Left renal cortex interstitium (tissue), 4 donors: ENCODE measurements around the gene RASA3. TPM values are rescaled to one million over a fixed set of nuclear protein-coding genes. Genes with fewer than 3 reads are reported as not detected.
"Not testable (repeated sequence)": the region's sequence is repeated elsewhere in the genome, so short reads cannot be mapped to it uniquely, and the experiment has no call there.

ENCODE experiments used
- DNase-seq, 4 donors: peaks; one replicate each; pipeline ENCODE4 v3.0.0-alpha.2; 2013; ENCODE audit warnings: low read depth in 4 of 4, low spot score in 2 of 4, missing footprints in 1 of 4
- polyA plus RNA-seq, 4 donors: library from polyadenylated mRNA; unstranded; fragments of 120-200 nt; gene quantifications; one replicate each; pipeline ENCODE4 v1.2.1, GENCODE V29; 2013; ENCODE audit not compliant: insufficient read length in 4 of 4

Gene RASA3
- polyA plus RNA-seq, 4 donors, result 12.4 to 16.0 (median 13.8) TPM

DNA sequence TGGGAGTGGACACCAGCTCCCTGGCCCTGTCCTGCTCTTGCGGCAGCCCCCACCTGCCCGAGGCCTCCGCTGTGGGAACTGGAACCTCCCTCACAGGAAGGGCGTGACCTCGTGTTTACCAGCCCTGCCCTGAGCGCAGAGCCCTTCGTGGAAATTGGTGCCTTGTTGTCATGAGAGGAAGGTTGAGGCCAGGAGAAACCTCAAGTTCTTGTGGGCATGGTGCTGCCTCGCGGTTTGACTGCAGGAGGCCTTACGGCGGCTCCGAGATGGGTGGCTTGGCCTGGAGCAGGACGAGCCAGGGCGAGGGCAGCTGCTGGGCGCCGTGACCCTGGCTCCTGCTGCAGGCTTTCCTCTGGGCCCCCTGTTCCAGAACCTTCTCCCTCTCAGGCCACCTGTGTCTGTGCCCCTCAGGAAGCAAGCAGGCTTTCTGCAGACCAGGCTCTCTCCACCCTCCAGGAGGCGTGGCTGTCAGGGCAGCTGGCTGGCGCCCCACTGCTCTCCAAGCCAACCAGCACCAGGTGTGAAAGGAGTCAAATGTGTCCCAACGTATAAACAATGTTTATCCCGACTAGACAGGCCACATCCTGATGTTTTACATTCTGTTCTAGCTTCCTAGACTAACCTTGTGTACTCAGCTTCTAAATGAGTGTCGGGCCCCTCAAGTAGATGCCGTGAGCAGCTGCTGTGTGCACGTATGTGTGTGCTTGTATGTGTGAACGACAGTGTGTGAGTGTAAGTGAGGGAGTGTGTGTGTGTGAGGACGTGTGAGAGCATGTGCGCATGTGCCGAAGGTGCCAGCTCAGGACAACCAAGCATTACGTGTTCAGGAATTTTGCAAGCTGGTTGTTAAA is 10.4 kb upstream of the RASA3 start:
- no peak for DNase-seq

DNA sequence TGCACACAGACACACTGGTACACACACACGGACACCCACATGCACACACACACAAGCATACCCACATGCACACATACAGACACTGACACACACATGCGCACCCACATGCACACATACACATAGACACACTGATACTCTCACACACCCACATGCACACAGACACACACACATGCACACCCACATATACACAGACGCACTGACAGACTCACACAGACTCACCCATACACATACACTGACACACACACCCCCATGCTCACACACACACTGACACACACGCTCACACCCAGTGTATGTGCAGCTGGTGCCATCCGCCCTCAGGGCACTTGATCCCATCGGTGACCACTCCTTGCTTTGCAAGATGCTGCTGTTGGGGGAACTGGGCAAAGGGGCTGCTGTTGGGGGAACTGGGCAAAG is 9.7 kb upstream of the RASA3 start:
- DNase-seq, result no peak

DNA sequence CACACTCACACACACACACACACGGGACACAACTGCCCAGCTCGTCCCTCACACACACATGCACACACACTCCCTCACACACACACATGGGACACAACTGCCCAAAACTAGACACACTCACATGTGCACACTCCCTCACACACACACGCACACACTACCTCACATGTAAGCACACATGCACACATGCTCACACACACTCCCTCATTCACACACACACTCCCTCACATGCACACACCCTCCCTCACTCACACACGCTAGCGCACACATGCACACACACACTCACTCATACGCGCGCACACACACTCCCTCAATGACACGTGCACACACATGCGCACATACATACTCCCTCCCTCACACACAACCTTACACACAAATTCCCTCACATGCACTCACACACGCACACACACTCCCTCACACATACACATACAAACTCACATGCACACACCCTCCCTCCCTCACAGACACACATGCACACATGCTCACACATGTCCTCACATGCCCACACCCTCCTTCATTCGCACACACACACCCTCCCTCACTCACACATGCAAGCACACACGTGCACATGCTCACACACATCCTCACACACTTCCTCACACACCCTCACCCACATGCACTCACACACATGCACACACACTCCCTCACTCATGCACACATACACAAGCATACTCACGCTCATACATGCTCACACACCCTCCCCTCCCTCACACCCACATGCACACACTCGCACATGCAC is 9.0 kb upstream of the RASA3 start:
- DNase-seq, result no peak

DNA sequence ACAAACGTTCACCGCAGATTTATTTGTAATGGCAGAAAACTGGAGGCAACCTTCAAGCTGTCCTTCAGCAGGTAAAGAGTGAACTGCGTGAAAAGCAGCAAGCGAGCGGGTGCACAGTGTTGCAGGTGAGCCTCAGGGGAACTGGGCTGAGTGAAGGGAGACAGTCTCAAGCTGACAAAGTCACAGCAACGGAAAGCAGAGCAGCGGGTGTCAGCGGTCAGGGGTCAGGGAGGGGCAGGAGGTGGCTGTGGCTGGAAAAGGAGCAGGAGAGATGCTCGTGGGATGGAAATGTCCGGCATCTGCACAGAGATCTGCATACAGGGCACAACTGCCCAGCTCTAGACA is 8.5 kb upstream of the RASA3 start:
- DNase-seq, result no peak

DNA sequence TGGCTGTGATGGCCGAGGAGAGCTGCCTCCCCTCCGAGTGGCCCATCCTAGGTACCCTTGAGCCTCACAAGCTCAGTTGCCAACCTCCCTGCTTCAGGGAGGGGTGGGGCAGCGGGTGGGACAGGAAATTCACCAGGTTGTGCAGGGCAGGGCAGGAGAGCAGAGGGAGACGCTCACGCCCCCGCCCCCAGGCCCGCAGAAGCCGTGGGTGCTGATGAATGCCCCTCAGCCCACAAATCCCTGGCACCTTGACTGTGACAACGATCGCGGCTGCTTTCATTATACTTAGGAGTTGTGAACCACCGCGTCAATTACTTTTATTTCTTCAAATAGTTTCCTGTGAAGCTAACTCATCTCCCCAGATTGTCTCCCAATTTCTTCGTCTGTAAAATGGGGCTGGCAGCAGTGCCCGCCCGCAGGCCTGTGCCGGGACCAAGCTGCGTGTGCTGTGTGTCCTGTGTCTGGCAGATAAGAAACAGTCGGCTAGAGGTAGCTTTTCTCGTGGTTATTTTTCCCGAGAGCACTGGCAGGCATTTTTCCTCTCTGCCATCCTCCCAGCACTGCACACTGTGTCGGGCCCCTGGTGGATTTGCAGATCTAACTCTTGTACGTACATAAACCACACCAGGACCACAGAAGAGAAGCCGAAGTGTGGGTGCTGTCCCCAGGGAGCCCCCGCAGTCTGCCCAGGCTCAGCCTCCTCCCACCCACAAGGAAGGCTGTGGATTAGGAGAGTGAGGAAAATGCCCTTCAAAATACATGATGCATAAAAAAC is 7.9 kb upstream of the RASA3 start:
- no peak for DNase-seq

DNA sequence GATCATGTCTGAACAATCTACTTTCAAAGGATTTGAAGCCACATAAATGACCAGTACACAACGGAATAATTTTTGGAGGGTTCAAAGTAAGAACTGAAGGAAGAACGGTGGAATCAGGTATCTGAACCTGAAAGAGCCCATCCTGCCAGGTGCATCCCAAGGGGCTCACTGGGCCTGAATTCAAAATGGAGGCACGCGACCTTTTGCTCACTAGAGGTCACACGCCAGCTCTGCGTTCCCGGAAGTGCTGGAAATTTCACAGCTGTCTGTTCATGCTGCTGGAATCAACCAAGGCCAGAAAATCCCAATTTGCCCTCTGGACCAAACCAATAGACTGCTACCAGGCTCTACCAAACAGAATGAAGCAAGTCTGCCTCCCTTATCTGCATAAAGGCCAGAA is 4.2 kb upstream of the RASA3 start:
- DNase-seq, result no peak

DNA sequence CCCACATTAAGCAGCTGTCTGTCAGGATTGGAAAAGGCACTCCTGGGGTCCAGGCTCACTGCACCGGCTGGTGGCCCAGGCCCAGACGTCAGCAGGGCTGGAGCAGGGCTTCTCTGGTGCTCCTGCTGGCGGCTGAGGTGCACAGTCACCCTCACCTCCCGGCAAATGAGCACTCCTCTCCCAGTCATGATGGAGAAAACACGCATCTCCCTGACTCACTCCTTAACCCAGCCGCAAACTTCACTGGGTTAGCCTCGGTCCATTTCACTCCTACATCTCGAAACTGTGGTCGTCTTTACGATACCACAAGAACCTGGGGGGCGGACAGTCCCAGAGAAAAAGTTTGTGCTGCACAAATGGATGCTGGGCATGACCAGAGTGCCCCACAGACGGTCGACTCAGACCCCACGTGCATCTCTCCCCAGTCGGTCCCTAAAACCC is 3.3 kb upstream of the RASA3 start:
- DNase-seq, result no peak

DNA sequence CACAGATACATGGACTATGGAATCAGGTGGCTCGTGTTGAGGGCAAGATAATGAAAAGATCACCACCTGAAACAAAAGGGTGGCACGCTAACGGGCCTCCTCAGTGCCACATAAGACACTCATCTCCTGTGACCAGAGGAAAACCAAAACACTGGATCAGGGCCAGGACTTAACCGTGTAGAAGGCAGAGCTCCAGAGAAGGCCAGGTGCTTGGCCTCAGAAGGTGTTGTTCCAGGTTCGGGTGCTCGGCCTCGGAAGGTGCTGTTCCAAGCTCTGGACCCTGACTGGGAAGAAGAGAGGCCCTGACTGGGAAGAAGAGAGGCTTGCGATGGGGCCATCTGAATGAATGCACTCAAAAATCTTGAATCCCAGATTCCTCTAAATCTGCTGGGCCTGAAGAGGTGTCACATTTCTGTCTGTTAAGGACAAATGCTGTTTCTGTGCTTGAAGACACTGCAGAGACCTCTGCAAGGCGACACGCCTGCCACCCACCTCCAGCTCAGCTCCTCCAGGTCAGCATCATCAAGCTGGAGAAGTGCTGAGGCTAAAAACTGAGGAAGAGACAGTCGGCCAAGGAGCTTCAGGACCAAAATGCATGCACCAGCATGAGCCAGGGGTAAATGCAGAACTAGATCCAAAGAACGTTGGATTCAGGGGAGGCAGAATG is 2.7 kb upstream of the RASA3 start:
- no peak for DNase-seq

DNA sequence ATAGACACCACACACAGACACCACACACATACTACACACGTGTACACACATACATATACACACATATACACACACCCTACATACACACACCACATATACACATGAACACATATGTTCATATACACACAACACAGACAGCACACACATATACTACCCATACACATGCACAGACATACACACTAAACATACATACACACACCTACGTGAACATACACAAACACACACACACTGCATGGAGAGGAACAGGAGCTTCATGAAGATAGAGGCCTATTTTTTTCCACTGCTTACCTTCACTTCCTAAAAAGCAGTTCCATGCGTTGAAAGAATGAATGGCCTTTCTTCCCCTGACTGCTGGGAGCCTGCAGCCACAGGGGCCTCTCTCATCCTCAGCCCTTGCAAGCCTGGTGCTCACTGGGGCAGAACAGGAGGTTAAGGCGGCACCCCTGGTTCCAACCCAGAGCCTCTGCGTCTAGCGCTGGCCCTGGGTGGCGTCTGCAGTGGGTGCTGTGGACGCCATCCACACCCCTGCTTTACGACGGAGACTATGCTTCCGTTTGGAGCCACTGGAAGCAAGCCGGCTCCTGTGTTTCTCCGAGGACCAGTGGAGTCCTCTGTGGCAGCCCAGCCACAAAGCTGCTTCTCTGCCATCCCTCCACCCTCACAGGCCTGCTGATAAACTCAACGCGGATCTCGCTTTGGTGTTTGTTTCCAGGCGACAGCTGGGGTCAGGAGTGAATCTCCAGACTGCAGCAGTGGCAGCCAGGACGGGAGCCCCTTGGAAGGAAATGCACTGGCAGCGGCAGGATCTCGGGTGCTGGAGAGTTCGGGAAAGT is 1.9 kb upstream of the RASA3 start:
- DNase-seq, result no peak

DNA sequence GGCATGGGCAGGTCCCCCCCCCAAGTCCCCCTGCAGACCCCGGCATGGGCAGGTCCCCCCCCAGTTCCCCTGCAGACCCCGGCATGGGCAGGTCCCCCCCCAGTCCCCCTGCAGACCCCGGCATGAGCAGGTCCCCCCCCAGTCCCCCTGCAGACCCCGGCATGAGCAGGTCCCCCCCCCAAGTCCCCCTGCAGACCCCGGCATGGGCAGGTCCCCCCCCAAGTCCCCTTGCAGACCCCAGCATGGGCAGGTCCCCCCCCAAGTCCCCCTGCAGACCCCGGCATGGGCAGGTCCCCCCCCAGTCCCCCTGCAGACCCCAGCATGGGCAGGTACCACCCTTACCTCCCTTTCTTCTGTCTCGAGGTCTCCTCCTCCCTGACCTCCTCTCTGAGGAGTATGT is 1.1 kb upstream of the RASA3 start:
- DNase-seq, result not testable (repeated sequence)

DNA sequence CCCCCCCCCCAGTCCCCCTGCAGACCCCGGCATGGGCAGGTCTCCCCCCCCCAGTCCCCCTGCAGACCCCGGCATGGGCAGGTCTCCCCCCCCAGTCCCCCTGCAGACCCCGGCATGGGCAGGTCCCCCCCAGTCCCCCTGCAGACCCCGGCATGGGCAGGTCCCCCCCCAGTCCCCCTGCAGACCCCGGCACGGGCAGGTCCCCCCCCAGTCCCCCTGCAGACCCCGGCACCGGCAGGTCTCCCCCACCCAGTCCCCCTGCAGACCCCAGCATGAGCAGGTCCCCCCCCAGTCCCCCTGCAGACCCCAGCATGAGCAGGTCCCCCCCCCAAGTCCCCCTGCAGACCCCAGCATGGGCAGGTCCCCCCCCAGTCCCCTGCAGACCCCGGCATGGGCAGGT is 703 bp upstream of the RASA3 start:
- DNase-seq, result not testable (repeated sequence)

DNA sequence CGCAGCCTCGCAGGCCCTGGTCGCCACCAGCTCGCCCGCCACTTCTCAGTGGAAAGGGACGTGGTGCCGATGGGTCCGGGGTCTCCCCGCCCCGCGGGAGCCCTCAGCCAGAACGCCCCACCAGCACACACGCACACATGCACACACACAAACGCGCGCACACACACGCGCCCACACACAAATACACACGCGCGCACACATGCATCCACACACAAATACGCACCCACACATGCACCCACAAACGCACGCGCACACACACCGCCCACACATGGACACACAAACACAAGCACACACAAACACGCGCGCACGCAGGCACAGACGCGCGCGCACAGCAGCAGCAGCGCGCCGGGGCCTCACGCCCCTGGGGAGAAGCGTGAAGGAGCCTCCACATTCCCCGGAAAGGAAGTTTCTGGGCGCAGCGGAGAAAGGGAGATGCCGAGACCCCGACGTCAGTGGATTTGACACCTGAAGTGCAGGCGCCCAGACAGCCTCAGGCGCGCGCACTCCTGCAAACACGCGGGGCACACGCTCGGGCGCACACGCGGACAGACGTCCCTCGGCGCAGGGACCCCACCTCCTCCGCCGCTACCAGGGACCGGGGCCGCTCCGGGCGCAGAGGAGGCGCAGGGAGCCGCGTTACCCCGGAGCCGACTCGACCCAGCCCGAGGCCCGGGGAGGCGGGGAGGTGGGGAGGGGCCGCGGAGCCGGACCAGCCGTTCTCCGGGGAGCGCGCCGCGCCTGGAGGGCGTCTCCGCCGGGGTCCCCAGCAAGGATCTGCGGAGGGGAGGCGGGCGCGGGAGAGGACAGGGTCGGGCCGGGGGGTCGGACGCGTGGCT is 622 bp downstream of the RASA3 start:
- DNase-seq, result no peak

DNA sequence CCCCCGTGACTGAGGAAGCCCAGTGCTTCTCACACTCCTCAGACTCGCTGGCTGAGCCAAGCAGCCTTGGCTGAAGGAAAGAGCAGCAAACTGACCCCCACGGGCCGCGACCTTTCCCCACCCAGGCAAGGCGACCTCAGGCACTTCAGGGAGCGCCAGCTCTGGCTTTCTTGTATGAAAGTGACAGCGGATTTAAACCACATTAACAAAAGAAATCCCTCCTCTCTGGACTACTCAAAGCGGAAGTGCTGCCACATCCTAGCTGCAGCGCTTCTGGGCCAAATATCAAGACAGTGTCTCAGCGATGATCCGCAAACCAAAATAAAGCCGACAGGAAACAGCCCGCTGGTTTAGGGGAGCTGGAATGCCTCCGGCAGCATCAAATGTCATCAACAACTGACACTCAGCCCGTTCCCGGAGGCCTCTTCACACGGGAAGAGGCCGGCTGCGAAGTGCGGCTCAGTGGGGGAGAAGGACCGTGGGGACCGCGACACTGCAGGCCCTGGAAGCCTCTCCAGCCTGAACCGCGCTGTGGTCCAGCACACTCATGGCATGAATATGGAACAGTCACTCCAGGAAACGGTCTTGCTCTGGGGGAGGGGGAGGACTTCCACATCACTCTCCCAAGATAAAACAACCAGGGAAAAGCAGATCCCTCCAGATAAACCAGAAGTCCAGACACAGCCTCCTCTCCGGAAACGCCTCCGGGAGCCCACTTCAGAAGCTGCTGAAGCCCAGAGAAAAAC is 1.4 kb downstream of the RASA3 start:
- DNase-seq, result no peak

DNA sequence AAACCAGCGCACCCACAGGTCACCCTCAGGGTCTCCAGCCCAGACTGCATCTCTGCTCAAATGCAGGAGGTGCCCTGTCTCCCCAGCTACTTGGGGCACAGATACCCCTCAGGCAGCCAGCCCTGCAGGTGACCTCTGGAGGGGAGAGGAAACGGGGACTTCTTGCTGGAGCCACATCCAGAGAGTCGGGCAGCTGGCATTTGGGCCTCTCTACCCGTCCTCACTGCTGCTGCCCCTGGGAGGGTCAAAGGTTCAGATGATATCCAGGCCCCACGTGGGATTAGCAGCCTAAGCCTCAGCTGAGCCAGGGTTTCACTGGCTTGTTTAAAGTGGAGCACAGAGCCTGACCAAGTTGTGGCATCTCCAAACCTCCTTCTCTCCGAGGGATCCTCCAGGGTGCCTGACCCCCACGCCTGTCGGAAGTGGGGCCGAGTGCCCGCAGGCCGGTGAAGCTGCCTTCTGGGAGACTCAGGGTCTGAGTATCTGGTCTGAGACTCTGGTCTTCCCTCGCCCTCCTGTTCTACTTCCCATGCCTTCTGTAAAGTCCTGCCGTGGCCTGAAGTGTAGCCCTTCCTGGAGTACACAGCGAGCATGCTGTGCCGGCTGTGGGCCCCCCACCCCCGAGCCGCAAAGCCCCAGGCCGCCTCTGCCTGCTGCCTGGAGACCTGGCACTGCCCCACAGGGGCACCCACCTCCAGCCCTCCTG is 2.1 kb downstream of the RASA3 start:
- DNase-seq, result no peak

DNA sequence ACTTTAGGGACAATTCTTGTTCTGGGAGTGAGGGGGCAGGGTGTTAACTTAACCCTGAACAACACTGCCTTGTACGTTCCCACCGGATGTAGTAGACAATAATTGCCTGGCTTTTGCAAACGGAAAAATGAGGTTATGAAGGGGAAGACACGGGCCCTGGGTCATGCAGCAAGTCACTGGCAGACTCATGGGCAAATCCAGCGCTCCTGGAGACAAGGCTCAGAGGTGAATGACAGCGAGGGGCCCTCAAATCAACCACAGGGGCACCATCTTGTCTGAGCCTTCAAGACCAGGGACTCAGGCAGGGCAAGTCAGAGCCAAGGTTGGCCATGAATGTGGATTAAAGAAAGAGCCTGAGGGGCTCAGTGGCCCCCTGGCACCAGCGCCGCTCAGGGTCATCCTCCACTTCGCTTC is 2.8 kb downstream of the RASA3 start:
- DNase-seq, result no peak

DNA sequence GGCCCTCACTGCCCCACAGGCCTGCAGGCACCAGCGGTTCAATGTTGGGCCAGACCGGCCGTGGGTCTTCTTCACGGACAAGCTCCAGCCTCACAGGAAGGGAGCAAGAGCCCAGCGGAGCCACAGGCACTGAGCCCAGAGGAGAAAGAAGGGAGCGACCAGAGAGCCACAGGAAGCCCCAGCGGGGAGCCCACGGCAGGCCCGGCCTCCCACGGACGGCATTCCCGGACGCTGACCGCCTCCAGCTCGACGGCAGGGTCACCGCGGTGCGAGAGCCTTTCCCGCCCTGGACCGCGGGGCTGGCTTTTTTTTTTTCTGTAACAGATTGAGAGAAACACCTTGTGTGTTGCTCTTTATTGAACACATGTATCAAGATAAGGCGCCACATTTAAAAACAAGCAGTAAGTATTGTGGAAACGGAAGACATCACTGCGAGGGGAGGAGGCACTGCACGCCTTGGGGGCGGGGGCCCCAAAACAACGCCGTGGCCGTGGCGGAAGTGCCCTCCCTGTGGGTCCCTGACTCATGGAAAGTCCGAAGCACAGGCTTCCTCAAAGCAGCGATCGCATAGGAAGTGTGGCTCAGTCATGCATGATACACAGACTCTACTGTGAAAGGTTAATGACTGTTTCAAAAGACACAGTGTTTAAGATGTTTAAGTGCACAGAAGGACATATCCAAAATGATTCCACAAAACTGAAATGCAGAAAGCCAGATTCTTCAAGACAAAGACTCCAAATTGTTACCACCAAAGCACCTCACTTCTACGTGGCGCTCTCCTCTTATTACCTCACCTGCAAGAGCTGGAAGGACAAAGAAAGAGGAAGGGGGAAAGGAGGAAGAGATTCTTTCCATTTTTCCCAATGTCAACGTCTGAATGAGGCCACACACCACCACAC is 3.5 kb downstream of the RASA3 start:
- DNase-seq, result no peak

DNA sequence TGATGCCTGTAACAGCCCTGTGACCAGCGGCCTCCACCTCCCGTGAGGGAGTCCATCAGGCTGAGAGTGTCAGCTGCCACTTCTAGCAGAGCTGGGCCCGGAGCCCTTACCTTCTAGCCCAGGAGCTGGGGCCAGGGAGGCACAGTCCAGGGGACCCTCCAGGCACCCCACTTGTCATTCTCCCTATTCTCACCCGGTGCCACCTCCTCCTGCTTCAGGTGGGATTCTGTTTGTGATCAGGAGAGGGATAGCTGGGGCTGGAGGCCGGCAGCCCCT is 4.1 kb downstream of the RASA3 start:
- no peak for DNase-seq
